IMR-90 (cell line): Measurements from ENCODE around the gene CFAP92.

Experiments used
- MXI1 ChIP-seq: IDR thresholded peaks from 2 replicates; pipeline ENCODE4 v1.6.1; 2012; ENCODE audit warnings: low read depth, mild to moderate bottlenecking, low read length, moderate library complexity, borderline replicate concordance
- POLR2A ChIP-seq: IDR thresholded peaks from 2 replicates; pipeline ENCODE4 v1.6.1; 2012; ENCODE audit warnings: mild to moderate bottlenecking, low read depth, low read length
- RCOR1 ChIP-seq: IDR thresholded peaks from 2 replicates; pipeline ENCODE4 v1.6.1; 2012; ENCODE audit warnings: mild to moderate bottlenecking, low read length, improper control_type of control experiment; ENCODE audit not compliant: insufficient replicate concordance
- RFX5 ChIP-seq: IDR thresholded peaks from 2 replicates; pipeline ENCODE4 v1.8.0; 2012; ENCODE audit warnings: low read depth, mild to moderate bottlenecking, low read length, moderate library complexity
- SMC3 ChIP-seq: fragments of 150-350 bp; IDR thresholded peaks from 2 replicates; pipeline ENCODE4 v1.6.1; 2016; ENCODE audit warnings: low read depth, mild to moderate bottlenecking, antibody characterized with exemption, low read length, moderate library complexity
- TF ChIP-seq, protein P1 (sequence below): conservative IDR thresholded peaks from 2 replicates; pipeline ENCODE4 v1.5.1; 2012; ENCODE audit warnings: mild to moderate bottlenecking, low read depth, low read length, improper control_type of control experiment
- TF ChIP-seq, protein P2 (sequence below): fragments of 150-350 bp; IDR thresholded peaks from 2 replicates; pipeline ENCODE4 v1.6.1; 2017; ENCODE audit warnings: mild to moderate bottlenecking, antibody characterized with exemption, low read length, low read depth

DNA sequence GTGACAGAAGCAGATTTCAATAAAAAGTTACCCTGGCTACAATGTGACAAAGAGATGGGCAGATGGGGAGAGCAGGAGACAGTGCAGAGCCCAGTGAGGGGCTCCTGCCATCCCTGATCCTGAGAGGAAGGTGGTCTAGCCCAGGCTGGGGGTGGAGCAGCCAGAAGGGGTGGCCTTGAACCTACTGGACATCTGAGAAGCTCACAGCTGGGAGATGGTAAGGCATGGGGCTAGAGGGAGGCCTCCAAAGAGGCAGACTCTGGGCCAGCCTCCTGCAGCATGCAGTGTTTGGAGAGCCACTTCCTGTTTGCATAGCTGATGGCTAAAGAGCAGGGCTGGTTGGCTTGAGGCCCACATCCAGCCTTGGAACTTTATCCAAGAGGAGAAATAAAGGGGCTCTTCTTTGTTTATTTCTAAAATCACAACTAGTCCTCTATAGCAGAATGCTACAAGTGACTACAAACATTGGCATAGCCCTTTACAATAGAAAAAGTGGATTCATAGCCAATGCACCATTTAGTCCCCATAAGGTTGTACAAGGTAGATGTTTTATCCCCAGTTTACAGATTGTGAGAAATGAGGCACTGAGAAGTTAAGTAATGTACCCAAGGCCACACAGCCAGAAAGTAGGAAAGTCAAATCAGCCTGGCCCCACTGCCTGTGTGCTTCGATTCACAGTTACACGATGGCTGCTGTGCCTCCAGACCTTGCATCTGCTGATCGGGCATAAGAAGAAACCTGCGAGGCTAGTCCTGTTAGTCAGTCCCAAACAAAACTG is 11.8 kb upstream of the CFAP92 start:
- TF ChIP-seq, protein P1, sequence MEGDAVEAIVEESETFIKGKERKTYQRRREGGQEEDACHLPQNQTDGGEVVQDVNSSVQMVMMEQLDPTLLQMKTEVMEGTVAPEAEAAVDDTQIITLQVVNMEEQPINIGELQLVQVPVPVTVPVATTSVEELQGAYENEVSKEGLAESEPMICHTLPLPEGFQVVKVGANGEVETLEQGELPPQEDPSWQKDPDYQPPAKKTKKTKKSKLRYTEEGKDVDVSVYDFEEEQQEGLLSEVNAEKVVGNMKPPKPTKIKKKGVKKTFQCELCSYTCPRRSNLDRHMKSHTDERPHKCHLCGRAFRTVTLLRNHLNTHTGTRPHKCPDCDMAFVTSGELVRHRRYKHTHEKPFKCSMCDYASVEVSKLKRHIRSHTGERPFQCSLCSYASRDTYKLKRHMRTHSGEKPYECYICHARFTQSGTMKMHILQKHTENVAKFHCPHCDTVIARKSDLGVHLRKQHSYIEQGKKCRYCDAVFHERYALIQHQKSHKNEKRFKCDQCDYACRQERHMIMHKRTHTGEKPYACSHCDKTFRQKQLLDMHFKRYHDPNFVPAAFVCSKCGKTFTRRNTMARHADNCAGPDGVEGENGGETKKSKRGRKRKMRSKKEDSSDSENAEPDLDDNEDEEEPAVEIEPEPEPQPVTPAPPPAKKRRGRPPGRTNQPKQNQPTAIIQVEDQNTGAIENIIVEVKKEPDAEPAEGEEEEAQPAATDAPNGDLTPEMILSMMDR = no peak
- TF ChIP-seq POLR2A = no peak
- TF ChIP-seq, protein P2, sequence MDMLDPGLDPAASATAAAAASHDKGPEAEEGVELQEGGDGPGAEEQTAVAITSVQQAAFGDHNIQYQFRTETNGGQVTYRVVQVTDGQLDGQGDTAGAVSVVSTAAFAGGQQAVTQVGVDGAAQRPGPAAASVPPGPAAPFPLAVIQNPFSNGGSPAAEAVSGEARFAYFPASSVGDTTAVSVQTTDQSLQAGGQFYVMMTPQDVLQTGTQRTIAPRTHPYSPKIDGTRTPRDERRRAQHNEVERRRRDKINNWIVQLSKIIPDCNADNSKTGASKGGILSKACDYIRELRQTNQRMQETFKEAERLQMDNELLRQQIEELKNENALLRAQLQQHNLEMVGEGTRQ = no peak
- TF ChIP-seq RFX5 = no peak
- TF ChIP-seq MXI1 = 0 out of 2 replicates have a peak, but pooled peaks have one; percentile 24
- TF ChIP-seq RCOR1 = no peak
- no peak for TF ChIP-seq SMC3
